ENCODE measurements around the gene NDUFS3. TPM values are rescaled to one million over a fixed set of nuclear protein-coding genes. Genes with fewer than 3 reads are reported as not detected.
A peak's percentile ranks its signal among the peaks of the same experiment; 100 is the strongest.

Gene NDUFS3
- polyA plus RNA-seq, 3 donors, result 79.7 to 107 (median 104) TPM

GRCh38 chr11:47587723-47588326, 9.0 kb downstream of the NDUFS3 start:
- Mint-ChIP-seq H3K9me3 (no peaks in the 10 kb centered on the region), H3K4me1 (peaks cover 35% of the 10 kb centered on the region), H3K4me3 (peak overlapping the region; percentile 56 to 84), H3K27ac (peak overlapping the region; percentile 40 to 86 (median 79)), H3K27me3 (ENCODE audit: low read depth in 3 of 3) (peaks cover 6 to 10% (median 8%) of the 10 kb centered on the region in 3 donors), H3K36me3 (peaks cover 17 to 34% of the 10 kb centered on the region in 2 donors)
- Histone ChIP-seq H4K20me1 (ENCODE audit: insufficient read depth, low read length) (no peaks in the 10 kb centered on the region), H2AFZ (ENCODE audit: insufficient read depth, low read depth, low read length, poor library complexity, severe bottlenecking) (peak overlapping the region; percentile 84), H3K4me1 (ENCODE audit: control insufficient read depth in 1 of 2, insufficient read depth in 2 of 2, low read length in 2 of 2) (peaks cover 21 to 30% of the 10 kb centered on the region in 2 donors), H3K27ac (ENCODE audit: low read depth in 1 of 2, low read length in 2 of 2) (peak overlapping the region; percentile 17 to 68), H3K4me3 (replicated peaks in 1 of 3; ENCODE audit: low read depth in 2 of 3, low read length in 3 of 3) (peak overlapping the region in 2 of 3 experiments; percentile 5 to 50), H3K36me3 (replicated peaks in 1 of 2; ENCODE audit: control insufficient read depth in 1 of 2, insufficient read depth in 2 of 2, low read length in 2 of 2) (peaks cover 19 to 25% of the 10 kb centered on the region in 2 donors), H3K79me2 (ENCODE audit: insufficient read depth, low read length) (peaks cover 15% of the 10 kb centered on the region), H3K9me3 (replicated peaks in 1 of 2; ENCODE audit: control insufficient read depth in 1 of 2, insufficient read depth in 1 of 2, low read length in 2 of 2) (no peaks in the 10 kb centered on the region), H3K27me3 (ENCODE audit: control insufficient read depth in 2 of 2, insufficient read depth in 2 of 2, low read length in 2 of 2) (peaks cover under 1 to 6% of the 10 kb centered on the region in 2 donors), H3K4me2 (replicated peaks; ENCODE audit: extremely low read depth, low read length, poor library complexity, severe bottlenecking) (peak overlapping the region; percentile 63), H3K9ac (ENCODE audit: insufficient read depth, low read length, poor library complexity, severe bottlenecking) (peak overlapping the region; percentile 43)
- peak; percentile 67 to 77 (median 71) for DNase-seq
- intact Hi-C loops (cut with micrococcal nuclease), result no loop called here
- 2% methylated on average over 13 of the region's 14 CpGs for WGBS (ENCODE audit: insufficient coverage)
- no peak for TF ChIP-seq CTCF (IDR thresholded peaks at IDR 0.05)

- Mint-ChIP-seq H3K4me3 (no peak overlapping the region), H3K36me3 (peaks cover 8 to 21% of the 10 kb centered on the region in 2 donors), H3K4me1 (peaks cover 44% of the 10 kb centered on the region), H3K9me3 (peaks cover 0 to 7% (median 2%) of the 10 kb centered on the region in 7 donors), H3K27me3 (ENCODE audit: low read depth in 3 of 3) (peaks cover 19 to 21% (median 20%) of the 10 kb centered on the region in 3 donors), H3K27ac (no peak overlapping the region)
- Histone ChIP-seq H3K36me3 (replicated peaks in 1 of 2; ENCODE audit: control insufficient read depth in 1 of 2, insufficient read depth in 2 of 2, low read length in 2 of 2) (peaks cover 7 to 12% of the 10 kb centered on the region in 2 donors), H3K4me2 (replicated peaks; ENCODE audit: extremely low read depth, low read length, poor library complexity, severe bottlenecking) (no peak overlapping the region), H3K79me2 (ENCODE audit: insufficient read depth, low read length) (peaks cover 15% of the 10 kb centered on the region), H3K27me3 (ENCODE audit: control insufficient read depth in 2 of 2, insufficient read depth in 2 of 2, low read length in 2 of 2) (peaks cover 11 to 18% of the 10 kb centered on the region in 2 donors), H3K27ac (ENCODE audit: low read depth in 1 of 2, low read length in 2 of 2) (no peak overlapping the region), H3K9me3 (replicated peaks in 1 of 2; ENCODE audit: control insufficient read depth in 1 of 2, insufficient read depth in 1 of 2, low read length in 2 of 2) (peaks cover 0 to 6% of the 10 kb centered on the region in 2 donors), H2AFZ (ENCODE audit: insufficient read depth, low read depth, low read length, poor library complexity, severe bottlenecking) (no peak overlapping the region), H3K9ac (ENCODE audit: insufficient read depth, low read length, poor library complexity, severe bottlenecking) (no peak overlapping the region), H3K4me3 (replicated peaks in 1 of 3; ENCODE audit: low read depth in 2 of 3, low read length in 3 of 3) (no peak overlapping the region), H4K20me1 (ENCODE audit: insufficient read depth, low read length) (no peaks in the 10 kb centered on the region), H3K4me1 (ENCODE audit: control insufficient read depth in 1 of 2, insufficient read depth in 2 of 2, low read length in 2 of 2) (peaks cover 31 to 43% of the 10 kb centered on the region in 2 donors)
- 100% methylated on average over 4 of the region's 11 CpGs for WGBS (ENCODE audit: insufficient coverage)
- no peak for DNase-seq
- intact Hi-C loops (cut with micrococcal nuclease), result no loop called here
- TF ChIP-seq CTCF (IDR thresholded peaks at IDR 0.05), result no peak
Observed at GRCh38 chr11:47589118-47589517, 10.2 kb downstream of the NDUFS3 start.

Measured in CD14-positive monocyte (primary cell).